Kidney epithelial cell (primary cell): Measurements from ENCODE around the gene INHBE. TPM values are rescaled to one million over a fixed set of nuclear protein-coding genes. Genes with fewer than 3 reads are reported as not detected.
"Not testable (repeated sequence)": the region's sequence is repeated elsewhere in the genome, so short reads cannot be mapped to it uniquely, and the experiment has no call there.

ENCODE experiments used
- DNase-seq: peaks from one replicate; pipeline ENCODE4 v3.0.0-alpha.2; 2010; ENCODE audit warnings: low read depth
- H3K27me3 ChIP-seq: 2 replicates; pipeline ENCODE4 v1.6.0; 2011; ENCODE audit warnings: low read length; ENCODE audit not compliant: control insufficient read depth, insufficient read depth
- H3K36me3 ChIP-seq: 2 replicates; pipeline ENCODE4 v1.5.1; 2011; ENCODE audit warnings: low read length; ENCODE audit not compliant: control insufficient read depth, insufficient read depth
- H3K4me3 ChIP-seq: 2 replicates; pipeline ENCODE4 v1.5.1; 2011; ENCODE audit warnings: low read depth, mild to moderate bottlenecking, control low read depth, low read length
- CTCF ChIP-seq: IDR thresholded peaks from 2 replicates; pipeline ENCODE4 v1.5.1; 2011; ENCODE audit warnings: mild to moderate bottlenecking, moderate library complexity, low read length, control low read depth, inconsistent platforms; ENCODE audit not compliant: insufficient read depth, poor library complexity, severe bottlenecking
- total RNA-seq: library from RNA; depleted of rRNA; stranded (reverse); fragments of >200 nt; gene quantifications from 2 replicates; pipeline ENCODE4 v1.2.3, GENCODE V29; 2015

The INHBE gene
- 4.4 and 8.7 TPM in 2 replicates for total RNA-seq

- no peak for TF ChIP-seq CTCF
- Histone ChIP-seq H3K4me3 (no peak within 1 kb of the TSS), H3K27me3 (peaks cover 2% of the 10 kb centered on the region), H3K36me3 (no peaks in the 10 kb centered on the region)
- peak; percentile 45 for DNase-seq
Measured at GRCh38 chr12:57454566-57455373, at the start of gene INHBE. Gene INHBE (plus strand): TSS chr12:57455307. CDS start chr12:57455537, 230 bp downstream.

GRCh38 chr12:57410534-57410933 lies 44.6 kb upstream of the INHBE start:
- Histone ChIP-seq H3K4me3 (no peak overlapping the region), H3K27me3 (no peaks in the 10 kb centered on the region), H3K36me3 (no peaks in the 10 kb centered on the region)
- DNase-seq: no peak
- no peak for TF ChIP-seq CTCF

- not testable (repeated sequence) for DNase-seq, H3K36me3 ChIP-seq, H3K4me3 ChIP-seq, H3K27me3 ChIP-seq
Measured at GRCh38 chr12:57414160-57414559, 40.9 kb upstream of the INHBE start.

- Histone ChIP-seq H3K4me3 (no peak overlapping the region), H3K27me3 (no peaks in the 10 kb centered on the region), H3K36me3 (no peaks in the 10 kb centered on the region)
- no peak for TF ChIP-seq CTCF
- no peak for DNase-seq
Measured at GRCh38 chr12:57415088-57415487, 40.0 kb upstream of the INHBE start.

GRCh38 chr12:57416039-57416996 lies 38.8 kb upstream of the INHBE start:
- DNase-seq: no peak
- no peaks in the 10 kb centered on the region for H3K27me3 ChIP-seq
- no peaks in the 10 kb centered on the region for H3K36me3 ChIP-seq
- H3K4me3 ChIP-seq: no peak overlapping the region
- TF ChIP-seq CTCF: no peak

- H3K4me3 ChIP-seq: no peak overlapping the region
- no peak for DNase-seq
- no peaks in the 10 kb centered on the region for H3K27me3 ChIP-seq
- peaks cover 1% of the 10 kb centered on the region for H3K36me3 ChIP-seq
- TF ChIP-seq CTCF: no peak
Measured at GRCh38 chr12:57418255-57418654, 36.9 kb upstream of the INHBE start.
